Measurements from ENCODE around the gene TMEM9. TPM values are rescaled to one million over a fixed set of nuclear protein-coding genes. Genes with fewer than 3 reads are reported as not detected.

The TMEM9 gene
- total RNA-seq, 1 donor from 2014 or later, result 63.9 TPM

- H3K9me3 Mint-ChIP-seq (ENCODE audit: unreplicated experiment), result no peaks in the 10 kb centered on the region
- H3K27me3 Mint-ChIP-seq (ENCODE audit: unreplicated experiment), result peaks cover 30% of the 10 kb centered on the region
- DNase-seq (ENCODE audit: extremely low spot score, unreplicated experiment), result no peak
- no peak overlapping the region for H3K27ac Mint-ChIP-seq (ENCODE audit: unreplicated experiment)
- H3K4me1 Mint-ChIP-seq (ENCODE audit: unreplicated experiment), result peaks cover 19% of the 10 kb centered on the region
- H3K4me3 Mint-ChIP-seq (ENCODE audit: unreplicated experiment), result no peak overlapping the region
- no peak for TF ChIP-seq CTCF (IDR thresholded peaks at IDR 0.05)
- H3K36me3 Mint-ChIP-seq (ENCODE audit: unreplicated experiment), result no peaks in the 10 kb centered on the region
Measured at GRCh38 chr1:201156819-201157218, 2.5 kb upstream of the TMEM9 start.

- H3K4me3 Mint-ChIP-seq (ENCODE audit: unreplicated experiment), result no peak overlapping the region
- no peak overlapping the region for H3K27ac Mint-ChIP-seq (ENCODE audit: unreplicated experiment)
- TF ChIP-seq CTCF (IDR thresholded peaks at IDR 0.05), result no peak
- no peak for DNase-seq (ENCODE audit: extremely low spot score, unreplicated experiment)
- peaks cover 19% of the 10 kb centered on the region for H3K4me1 Mint-ChIP-seq (ENCODE audit: unreplicated experiment)
- peaks cover 28% of the 10 kb centered on the region for H3K27me3 Mint-ChIP-seq (ENCODE audit: unreplicated experiment)
- peaks cover 2% of the 10 kb centered on the region for H3K36me3 Mint-ChIP-seq (ENCODE audit: unreplicated experiment)
- H3K9me3 Mint-ChIP-seq (ENCODE audit: unreplicated experiment), result no peaks in the 10 kb centered on the region
Measured at GRCh38 chr1:201156346-201156745, 2.1 kb upstream of the TMEM9 start.

- Mint-ChIP-seq H3K4me1 (ENCODE audit: unreplicated experiment) (peaks cover 19% of the 10 kb centered on the region), H3K9me3 (ENCODE audit: unreplicated experiment) (no peaks in the 10 kb centered on the region), H3K27ac (ENCODE audit: unreplicated experiment) (no peak overlapping the region), H3K36me3 (ENCODE audit: unreplicated experiment) (peaks cover 9% of the 10 kb centered on the region), H3K27me3 (ENCODE audit: unreplicated experiment) (peaks cover 24% of the 10 kb centered on the region), H3K4me3 (ENCODE audit: unreplicated experiment) (no peak overlapping the region)
- DNase-seq (ENCODE audit: extremely low spot score, unreplicated experiment), result no peak
- no peak for TF ChIP-seq CTCF (IDR thresholded peaks at IDR 0.05)
Measured at GRCh38 chr1:201155354-201155753, 1.1 kb upstream of the TMEM9 start.

- H3K9me3 Mint-ChIP-seq (ENCODE audit: unreplicated experiment), result no peaks in the 10 kb centered on the region
- peaks cover 19% of the 10 kb centered on the region for H3K4me1 Mint-ChIP-seq (ENCODE audit: unreplicated experiment)
- H3K27ac Mint-ChIP-seq (ENCODE audit: unreplicated experiment), result peak overlapping the region; percentile 82
- no peak for DNase-seq (ENCODE audit: extremely low spot score, unreplicated experiment)
- TF ChIP-seq CTCF (IDR thresholded peaks at IDR 0.05), result no peak
- peak overlapping the region; percentile 85 for H3K4me3 Mint-ChIP-seq (ENCODE audit: unreplicated experiment)
- peaks cover 17% of the 10 kb centered on the region for H3K27me3 Mint-ChIP-seq (ENCODE audit: unreplicated experiment)
- peaks cover 16% of the 10 kb centered on the region for H3K36me3 Mint-ChIP-seq (ENCODE audit: unreplicated experiment)
Measured at GRCh38 chr1:201153474-201154388, 543 bp downstream of the TMEM9 start.

- peaks cover 41% of the 10 kb centered on the region for H3K36me3 Mint-ChIP-seq (ENCODE audit: unreplicated experiment)
- TF ChIP-seq CTCF (IDR thresholded peaks at IDR 0.05), result peak; percentile 51
Measured at GRCh38 chr1:201149400-201149799, 4.9 kb downstream of the TMEM9 start.

More at GRCh38 chr1:201149400-201149799, 4.9 kb downstream of the TMEM9 start:
- Mint-ChIP-seq H3K4me3 (ENCODE audit: unreplicated experiment) (no peak overlapping the region), H3K27ac (ENCODE audit: unreplicated experiment) (no peak overlapping the region), H3K4me1 (ENCODE audit: unreplicated experiment) (peaks cover 13% of the 10 kb centered on the region), H3K9me3 (ENCODE audit: unreplicated experiment) (no peaks in the 10 kb centered on the region), H3K27me3 (ENCODE audit: unreplicated experiment) (no peaks in the 10 kb centered on the region)
- no peak for DNase-seq (ENCODE audit: extremely low spot score, unreplicated experiment)
